ENCODE results near the gene BCAS3.
A peak's percentile ranks its signal among the peaks of the same experiment; 100 is the strongest.
"Not testable (repeated sequence)": the region's sequence is repeated elsewhere in the genome, so short reads cannot be mapped to it uniquely, and the experiment has no call there.

BCAS3 gene

GRCh38 chr17:60887614-60888028, 210.0 kb downstream of the BCAS3 start:
- DNase-seq (ENCODE audit: low spot score): no peak

- DNase-seq (ENCODE audit: low spot score): peak; percentile 22
These were observed 211.4 kb downstream of the BCAS3 start for GRCh38 chr17:60888812-60889709.

GRCh38 chr17:60891149-60891548, 213.5 kb downstream of the BCAS3 start:
- DNase-seq (ENCODE audit: low spot score): no peak

GRCh38 chr17:60893475-60893874, 215.8 kb downstream of the BCAS3 start:
- DNase-seq (ENCODE audit: low spot score): no peak

- DNase-seq (ENCODE audit: low spot score): no peak
These were observed 219.3 kb downstream of the BCAS3 start for GRCh38 chr17:60896996-60897395.

GRCh38 chr17:60899115-60899514, 221.5 kb downstream of the BCAS3 start:
- DNase-seq (ENCODE audit: low spot score): no peak

GRCh38 chr17:60900688-60901087, 223.0 kb downstream of the BCAS3 start:
- no peak for DNase-seq (ENCODE audit: low spot score)

GRCh38 chr17:60901242-60901641, 223.6 kb downstream of the BCAS3 start:
- DNase-seq (ENCODE audit: low spot score): no peak

- DNase-seq (ENCODE audit: low spot score): peak; percentile 36
These were observed 224.2 kb downstream of the BCAS3 start for GRCh38 chr17:60901806-60902205.

- peak; percentile 29 for DNase-seq (ENCODE audit: low spot score)
These were observed 224.7 kb downstream of the BCAS3 start for GRCh38 chr17:60902399-60902798.

- no peak for DNase-seq (ENCODE audit: low spot score)
These were observed 226.9 kb downstream of the BCAS3 start for GRCh38 chr17:60904582-60904981.

GRCh38 chr17:60905709-60906108, 228.1 kb downstream of the BCAS3 start:
- DNase-seq (ENCODE audit: low spot score): no peak

- no peak for DNase-seq (ENCODE audit: low spot score)
These were observed 230.7 kb downstream of the BCAS3 start for GRCh38 chr17:60908324-60908723.

GRCh38 chr17:60909405-60909804, 231.8 kb downstream of the BCAS3 start:
- no peak for DNase-seq (ENCODE audit: low spot score)

GRCh38 chr17:60910415-60910814, 232.8 kb downstream of the BCAS3 start:
- DNase-seq (ENCODE audit: low spot score): no peak

GRCh38 chr17:60914078-60914477, 236.4 kb downstream of the BCAS3 start:
- no peak for DNase-seq (ENCODE audit: low spot score)

GRCh38 chr17:60916043-60916442, 238.4 kb downstream of the BCAS3 start:
- no peak for DNase-seq (ENCODE audit: low spot score)

GRCh38 chr17:60920107-60920506, 242.5 kb downstream of the BCAS3 start:
- DNase-seq (ENCODE audit: low spot score): no peak

- DNase-seq (ENCODE audit: low spot score): no peak
These were observed 245.3 kb downstream of the BCAS3 start for GRCh38 chr17:60923000-60923399.

GRCh38 chr17:60926466-60927183, 249.0 kb downstream of the BCAS3 start:
- no peak for DNase-seq (ENCODE audit: low spot score)

- no peak for DNase-seq (ENCODE audit: low spot score)
These were observed 256.1 kb downstream of the BCAS3 start for GRCh38 chr17:60933739-60934138.

- no peak for DNase-seq (ENCODE audit: low spot score)
These were observed 257.1 kb downstream of the BCAS3 start for GRCh38 chr17:60934723-60935122.

- not testable (repeated sequence) for DNase-seq (ENCODE audit: low spot score)
These were observed 258.3 kb downstream of the BCAS3 start for GRCh38 chr17:60935991-60936390.

Measured in AG08396 (cell line).